WTC11 (cell line): Measurements from ENCODE around the gene FBXO24. TPM values are rescaled to one million over a fixed set of nuclear protein-coding genes. Genes with fewer than 3 reads are reported as not detected.
A peak's percentile ranks its signal among the peaks of the same experiment; 100 is the strongest.

Experiments
- ATF1 ChIP-seq: sonication (generic); formaldehyde crosslinking; IDR thresholded peaks from 2 replicates; pipeline ENCODE4 v1.8.1; 2023; ENCODE audit warnings: mild to moderate bottlenecking, moderate library complexity, missing genetic modification reagents
- CBFB ChIP-seq: sonication (generic); formaldehyde crosslinking; IDR thresholded peaks from 2 replicates; pipeline ENCODE4 v1.8.1; 2022; ENCODE audit warnings: mild to moderate bottlenecking, low read depth, missing genetic modification reagents
- CDX4 ChIP-seq: fragments of 250-450 bp; sonication (Bioruptor Pico); IDR thresholded peaks from 2 replicates; pipeline ENCODE4 v1.9.0; 2021; ENCODE audit warnings: moderate library complexity, mild to moderate bottlenecking, inconsistent platforms, borderline replicate concordance
- E2F1 ChIP-seq: sonication (generic); formaldehyde crosslinking; IDR thresholded peaks from 2 replicates; pipeline ENCODE4 v1.8.0; 2022; ENCODE audit warnings: mild to moderate bottlenecking, missing genetic modification reagents
- E2F4 ChIP-seq: sonication (generic); formaldehyde crosslinking; IDR thresholded peaks from 2 replicates; pipeline ENCODE4 v1.8.1; 2022; ENCODE audit warnings: low read depth, mild to moderate bottlenecking, moderate library complexity, missing genetic modification reagents, borderline replicate concordance
- E2F5 ChIP-seq: sonication (generic); formaldehyde crosslinking; IDR thresholded peaks from 2 replicates; pipeline ENCODE4 v1.8.1; 2022; ENCODE audit warnings: mild to moderate bottlenecking, moderate library complexity, missing genetic modification reagents
- ESRRA ChIP-seq: sonication (generic); formaldehyde crosslinking; IDR thresholded peaks from 2 replicates; pipeline ENCODE4 v1.8.1; 2022; ENCODE audit warnings: mild to moderate bottlenecking, missing genetic modification reagents, borderline replicate concordance
- ETV6 ChIP-seq: sonication (generic); formaldehyde crosslinking; IDR thresholded peaks from 2 replicates; pipeline ENCODE4 v1.8.1; 2022; ENCODE audit warnings: mild to moderate bottlenecking, missing genetic modification reagents
- FOXJ3 ChIP-seq: sonication (generic); formaldehyde crosslinking; IDR thresholded peaks from 2 replicates; pipeline ENCODE4 v1.9.0; 2021; ENCODE audit warnings: missing genetic modification reagents, mild to moderate bottlenecking, borderline replicate concordance
- FOXP4 ChIP-seq: sonication (generic); formaldehyde crosslinking; IDR thresholded peaks from 2 replicates; pipeline ENCODE4 v1.8.0; 2022; ENCODE audit warnings: mild to moderate bottlenecking, missing genetic modification reagents
- GABPB1 ChIP-seq: sonication (generic); formaldehyde crosslinking; IDR thresholded peaks from 2 replicates; pipeline ENCODE4 v1.8.1; 2023; ENCODE audit warnings: mild to moderate bottlenecking, missing genetic modification reagents
- HMGXB4 ChIP-seq: sonication (generic); formaldehyde crosslinking; IDR thresholded peaks from 2 replicates; pipeline ENCODE4 v1.8.1; 2023; ENCODE audit warnings: mild to moderate bottlenecking, moderate library complexity, missing genetic modification reagents
- MAX ChIP-seq: sonication (generic); formaldehyde crosslinking; IDR thresholded peaks from 2 replicates; pipeline ENCODE4 v1.8.0; 2022; ENCODE audit warnings: mild to moderate bottlenecking, missing genetic modification reagents
- MXD4 ChIP-seq: fragments of 250-450 bp; sonication (Bioruptor Pico); IDR thresholded peaks from 2 replicates; pipeline ENCODE4 v1.8.0; 2021; ENCODE audit warnings: mild to moderate bottlenecking, moderate library complexity, borderline replicate concordance
- RELA ChIP-seq: sonication (generic); formaldehyde crosslinking; IDR thresholded peaks from 2 replicates; pipeline ENCODE4 v1.8.1; 2022; ENCODE audit warnings: missing genetic modification reagents, mild to moderate bottlenecking, borderline replicate concordance
- SOX15 ChIP-seq: fragments of 250-450 bp; sonication (Bioruptor Pico); IDR thresholded peaks from 2 replicates; pipeline ENCODE4 v1.9.0; 2021; ENCODE audit warnings: mild to moderate bottlenecking
- TP53 ChIP-seq: sonication (generic); formaldehyde crosslinking; IDR thresholded peaks from 2 replicates; pipeline ENCODE4 v1.8.1; 2023; ENCODE audit warnings: mild to moderate bottlenecking, missing genetic modification reagents
- ZBTB43 ChIP-seq: sonication (generic); formaldehyde crosslinking; IDR thresholded peaks from 2 replicates; pipeline ENCODE4 v1.8.1; 2023; ENCODE audit warnings: mild to moderate bottlenecking, missing genetic modification reagents
- ZNF281 ChIP-seq: sonication (generic); formaldehyde crosslinking; IDR thresholded peaks from 2 replicates; pipeline ENCODE4 v1.8.0; 2023; ENCODE audit warnings: mild to moderate bottlenecking, missing genetic modification reagents
- ZNF317 ChIP-seq: sonication (generic); formaldehyde crosslinking; IDR thresholded peaks from 2 replicates; pipeline ENCODE4 v1.8.1; 2023; ENCODE audit warnings: low read depth, mild to moderate bottlenecking, moderate library complexity, missing genetic modification reagents, borderline replicate concordance
- ZNF671 ChIP-seq: fragments of 250-450 bp; sonication (Bioruptor Pico); IDR thresholded peaks from 2 replicates; pipeline ENCODE4 v1.8.0; 2021; ENCODE audit warnings: mild to moderate bottlenecking
- ZSCAN18 ChIP-seq: fragments of 250-450 bp; sonication (Bioruptor Pico); IDR thresholded peaks from 2 replicates; pipeline ENCODE4 v2.1.2; 2022; ENCODE audit warnings: mild to moderate bottlenecking, moderate library complexity
- total RNA-seq: library from RNA; stranded (reverse); gene quantifications from 3 replicates; pipeline ENCODE4 v1.2.3, GENCODE V29; 2021

Gene FBXO24
- total RNA-seq, 1 experiment from 2014 or later: 0.70 TPM

- no peak for TF ChIP-seq ZBTB43
- TF ChIP-seq GABPB1: no peak
- no peak for TF ChIP-seq E2F1
- TF ChIP-seq CDX4: no peak
- TF ChIP-seq FOXJ3 (CRISPR knock-in tag): no peak
- TF ChIP-seq TP53: 0 out of 2 replicates have a peak, but pooled peaks have one; percentile 32
- no peak for TF ChIP-seq ZSCAN18
- no peak for TF ChIP-seq E2F5 (CRISPR knock-in tag)
- TF ChIP-seq FOXP4 (CRISPR knock-in tag): no peak
- no peak for TF ChIP-seq ZNF317 (CRISPR knock-in tag)
- no peak for TF ChIP-seq ATF1 (CRISPR knock-in tag)
- no peak for TF ChIP-seq SOX15
- TF ChIP-seq MAX (CRISPR knock-in tag): peak; percentile 70
- no peak for TF ChIP-seq ZNF281 (CRISPR knock-in tag)
- TF ChIP-seq HMGXB4 (CRISPR knock-in tag): no peak
- TF ChIP-seq E2F4 (CRISPR knock-in tag): no peak
- 0 out of 2 replicates have a peak, but pooled peaks have one; percentile 12 for TF ChIP-seq RELA (CRISPR knock-in tag)
- TF ChIP-seq ESRRA: no peak; the same call in 1 of the 2 replicates
- TF ChIP-seq ETV6: no peak
- no peak for TF ChIP-seq ZNF671 (CRISPR knock-in tag)
- no peak for TF ChIP-seq CBFB
- no peak for TF ChIP-seq MXD4
Measured at GRCh38 chr7:100604976-100605911, 19.1 kb downstream of the FBXO24 start (continued).
